Measurements from ENCODE around the gene ASPN. TPM values are rescaled to one million over a fixed set of nuclear protein-coding genes. Genes with fewer than 3 reads are reported as not detected.

ASPN gene
- polyA plus RNA-seq, 1 experiment: 1.1 TPM

DNA sequence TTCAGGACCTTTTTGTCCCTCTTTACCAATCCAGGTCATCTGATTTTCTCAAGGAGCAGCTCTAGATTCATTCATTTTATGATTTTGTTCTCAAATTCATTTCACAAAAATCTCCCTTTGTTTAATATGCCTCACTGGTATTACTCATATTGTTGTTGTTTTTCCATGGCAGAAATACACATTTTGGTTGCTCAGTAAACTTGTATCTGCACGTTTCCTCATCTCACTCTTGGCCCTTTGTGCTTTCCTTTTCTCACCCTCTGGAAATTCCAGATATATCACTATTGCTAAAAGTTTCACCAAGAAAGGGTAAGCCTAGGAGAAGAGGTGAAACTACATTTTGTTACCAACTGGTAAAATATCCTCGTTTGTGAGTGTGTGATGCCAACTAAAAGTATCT is 14.8 kb downstream of the ASPN start:
- Histone ChIP-seq H3K27me3 (ENCODE audit: control insufficient read depth, insufficient read depth, low read length) (no peaks in the 10 kb centered on the region), H3K9me3 (ENCODE audit: control insufficient read depth, insufficient read depth, low read length) (no peaks in the 10 kb centered on the region), H3K27ac (ENCODE audit: low read depth, low read length) (no peak overlapping the region), H3K4me3 (ENCODE audit: low read depth, low read length) (no peak overlapping the region)
- TF ChIP-seq, protein P1, sequence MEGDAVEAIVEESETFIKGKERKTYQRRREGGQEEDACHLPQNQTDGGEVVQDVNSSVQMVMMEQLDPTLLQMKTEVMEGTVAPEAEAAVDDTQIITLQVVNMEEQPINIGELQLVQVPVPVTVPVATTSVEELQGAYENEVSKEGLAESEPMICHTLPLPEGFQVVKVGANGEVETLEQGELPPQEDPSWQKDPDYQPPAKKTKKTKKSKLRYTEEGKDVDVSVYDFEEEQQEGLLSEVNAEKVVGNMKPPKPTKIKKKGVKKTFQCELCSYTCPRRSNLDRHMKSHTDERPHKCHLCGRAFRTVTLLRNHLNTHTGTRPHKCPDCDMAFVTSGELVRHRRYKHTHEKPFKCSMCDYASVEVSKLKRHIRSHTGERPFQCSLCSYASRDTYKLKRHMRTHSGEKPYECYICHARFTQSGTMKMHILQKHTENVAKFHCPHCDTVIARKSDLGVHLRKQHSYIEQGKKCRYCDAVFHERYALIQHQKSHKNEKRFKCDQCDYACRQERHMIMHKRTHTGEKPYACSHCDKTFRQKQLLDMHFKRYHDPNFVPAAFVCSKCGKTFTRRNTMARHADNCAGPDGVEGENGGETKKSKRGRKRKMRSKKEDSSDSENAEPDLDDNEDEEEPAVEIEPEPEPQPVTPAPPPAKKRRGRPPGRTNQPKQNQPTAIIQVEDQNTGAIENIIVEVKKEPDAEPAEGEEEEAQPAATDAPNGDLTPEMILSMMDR (IDR thresholded peaks at IDR 0.05; ENCODE audit: low read depth, low read length): no peak
- CTCF ChIA-PET: interaction anchor here (0.6 to 1.2 kb wide), 2 partner anchors 12 to 137 kb away, joined by 3 read pairs; no protein-coding TSS in a partner anchor
- POLR2A ChIA-PET: no interaction called here
- DNase-seq (ENCODE audit: low read depth, low spot score): no peak

DNA sequence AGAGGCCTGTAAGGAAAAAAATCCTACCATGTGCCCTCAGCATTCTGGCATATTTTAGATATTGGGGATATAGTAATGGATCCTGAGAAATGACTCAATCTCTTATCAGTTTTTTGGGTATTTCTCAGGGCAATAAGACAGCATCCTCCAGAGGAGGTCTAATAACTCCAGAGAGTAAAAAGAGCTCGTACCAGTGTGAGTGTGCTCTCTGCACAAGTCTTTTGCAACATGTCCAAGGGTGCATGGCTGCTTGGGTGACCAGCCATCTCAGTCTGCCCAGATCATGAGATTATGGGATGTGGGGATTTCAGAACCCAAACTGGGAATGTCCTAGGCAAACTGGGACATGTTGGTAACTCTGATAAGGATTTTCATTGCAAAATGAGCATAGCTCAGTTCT is 15.3 kb downstream of the ASPN start:
- DNase-seq (ENCODE audit: low read depth, low spot score): no peak
- H3K9me3 ChIP-seq (ENCODE audit: control insufficient read depth, insufficient read depth, low read length): no peaks in the 10 kb centered on the region
- no peak overlapping the region for H3K27ac ChIP-seq (ENCODE audit: low read depth, low read length)
- TF ChIP-seq, protein P1 (IDR thresholded peaks at IDR 0.05; ENCODE audit: low read depth, low read length): no peak
- ChIA-PET POLR2A (no interaction called here), CTCF (interaction anchor here (0.6 kb wide), 1 partner anchor 137 kb away, joined by 3 read pairs; no protein-coding TSS in a partner anchor)
- no peaks in the 10 kb centered on the region for H3K27me3 ChIP-seq (ENCODE audit: control insufficient read depth, insufficient read depth, low read length)
- H3K4me3 ChIP-seq (ENCODE audit: low read depth, low read length): no peak overlapping the region

DNA sequence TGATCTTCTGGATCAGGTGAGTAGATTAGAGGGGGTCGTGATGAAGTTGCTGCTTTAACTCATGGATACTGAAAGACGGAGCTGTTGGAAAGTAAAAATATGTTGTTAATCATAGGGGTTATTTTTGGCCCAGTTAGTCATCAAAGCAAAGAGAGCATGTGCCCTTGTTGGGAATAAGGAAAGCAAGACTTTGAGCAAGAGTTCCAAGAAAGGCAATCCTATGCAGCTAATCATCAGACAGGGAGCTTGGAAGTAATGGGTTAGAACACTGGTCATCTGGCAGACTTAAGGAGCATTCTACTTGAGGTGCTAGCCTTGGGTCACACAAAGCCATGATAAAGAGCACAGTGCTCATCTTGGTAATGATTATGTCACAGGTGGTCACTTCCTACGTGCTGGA is 18.3 kb downstream of the ASPN start:
- no peaks in the 10 kb centered on the region for H3K27me3 ChIP-seq (ENCODE audit: control insufficient read depth, insufficient read depth, low read length)
- H3K4me3 ChIP-seq (ENCODE audit: low read depth, low read length): no peak overlapping the region
- DNase-seq (ENCODE audit: low read depth, low spot score): peak; percentile 82
- ChIA-PET POLR2A (interaction anchor here (0.6 to 1.1 kb wide), 3 partner anchors 42 to 214 kb away, joined by 3 to 4 read pairs (median 3); partner anchors contain the start of genes CENPP and NOL8), CTCF (no interaction called here)
- peak overlapping the region; percentile 89 for H3K27ac ChIP-seq (ENCODE audit: low read depth, low read length)
- H3K9me3 ChIP-seq (ENCODE audit: control insufficient read depth, insufficient read depth, low read length): no peaks in the 10 kb centered on the region
- TF ChIP-seq, protein P1 (IDR thresholded peaks at IDR 0.05; ENCODE audit: low read depth, low read length): no peak

DNA sequence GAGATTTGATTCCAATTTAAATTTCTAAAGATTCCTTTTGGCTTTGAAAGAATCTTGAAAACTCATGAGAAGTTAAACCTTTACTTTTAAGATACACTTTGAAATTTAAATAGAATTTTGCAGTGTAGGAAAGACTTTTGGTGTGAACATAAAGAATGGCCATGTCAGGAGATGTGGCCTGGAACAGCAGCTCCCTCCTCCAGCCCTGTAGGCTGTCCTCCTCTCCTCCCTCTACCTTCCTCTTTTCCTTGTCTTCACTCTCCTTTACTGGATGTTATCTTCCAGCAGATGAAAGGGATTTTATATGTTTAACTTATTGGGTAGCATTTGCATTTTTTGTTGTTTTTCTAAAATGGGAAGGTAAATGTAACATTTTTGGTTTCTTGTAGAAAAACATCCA is 18.9 kb downstream of the ASPN start:
- TF ChIP-seq, protein P1 (IDR thresholded peaks at IDR 0.05; ENCODE audit: low read depth, low read length): no peak
- no peak for DNase-seq (ENCODE audit: low read depth, low spot score)
- H3K4me3 ChIP-seq (ENCODE audit: low read depth, low read length): no peak overlapping the region
- H3K9me3 ChIP-seq (ENCODE audit: control insufficient read depth, insufficient read depth, low read length): no peaks in the 10 kb centered on the region
- ChIA-PET CTCF (no interaction called here), POLR2A (interaction anchor here (1.0 to 1.1 kb wide), 2 partner anchors 43 to 138 kb away, joined by 3 to 4 read pairs; partner anchors contain the start of genes CENPP and NOL8)
- H3K27me3 ChIP-seq (ENCODE audit: control insufficient read depth, insufficient read depth, low read length): no peaks in the 10 kb centered on the region
- no peak overlapping the region for H3K27ac ChIP-seq (ENCODE audit: low read depth, low read length)

DNA sequence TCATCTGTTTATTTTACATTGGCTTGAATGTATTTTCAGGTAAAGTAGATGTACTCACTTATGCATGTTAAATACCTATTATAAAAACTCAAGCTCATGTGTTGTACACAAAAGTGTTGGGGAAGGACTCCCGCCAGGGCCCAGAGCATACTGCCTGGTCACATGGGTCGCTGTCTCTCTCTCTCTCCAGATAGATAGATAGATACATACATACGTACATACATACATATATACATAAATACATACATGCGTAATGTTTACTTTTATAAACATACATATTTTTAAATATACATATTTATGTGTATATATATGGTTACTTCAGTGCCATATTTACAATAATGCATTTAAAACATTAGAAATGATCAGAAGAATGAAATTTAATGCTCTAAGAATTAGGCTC is 24.7 kb downstream of the ASPN start:
- Histone ChIP-seq H3K9me3 (ENCODE audit: control insufficient read depth, insufficient read depth, low read length) (no peaks in the 10 kb centered on the region), H3K27ac (ENCODE audit: low read depth, low read length) (no peak overlapping the region), H3K27me3 (ENCODE audit: control insufficient read depth, insufficient read depth, low read length) (no peaks in the 10 kb centered on the region), H3K4me3 (ENCODE audit: low read depth, low read length) (no peak overlapping the region)
- no peak for DNase-seq (ENCODE audit: low read depth, low spot score)
- TF ChIP-seq, protein P1 (IDR thresholded peaks at IDR 0.05; ENCODE audit: low read depth, low read length): no peak
- ChIA-PET POLR2A (no interaction called here), CTCF (interaction anchor here (1.0 to 1.6 kb wide), 2 partner anchors 20 to 177 kb away, joined by 3 to 4 read pairs; no protein-coding TSS in a partner anchor)

Measured in AG04450 (cell line).